Neural cell (in vitro differentiated cells): ENCODE measurements around the gene MICALL1. TPM values are rescaled to one million over a fixed set of nuclear protein-coding genes. Genes with fewer than 3 reads are reported as not detected.

Experiments
- H2AFZ ChIP-seq: fragments of 200-600, 300-800 bp; sonication (generic), shearing (Covaris generic); 2 replicates; pipeline ENCODE4 v1.6.0; 2014; ENCODE audit warnings: low read depth, mild to moderate bottlenecking, antibody characterized with exemption, low read length, moderate library complexity
- H3F3A ChIP-seq: fragments of 200-600 bp; shearing (Covaris generic); 2 replicates; pipeline ENCODE4 v1.6.1; 2016; ENCODE audit warnings: mild to moderate bottlenecking, moderate library complexity, mixed read lengths, antibody characterized with exemption, low read length; ENCODE audit not compliant: insufficient read depth, poor library complexity, severe bottlenecking
- H3K27ac ChIP-seq: fragments of 200-600, 300-800 bp; sonication (generic), shearing (Covaris generic); 2 replicates; pipeline ENCODE4 v1.5.1; 2014; ENCODE audit warnings: mild to moderate bottlenecking, low read length, moderate library complexity
- H3K27me3 ChIP-seq: fragments of 300-800, 200-600 bp; sonication (generic), shearing (Covaris generic); 2 replicates; pipeline ENCODE4 v1.6.0; 2014; ENCODE audit warnings: mild to moderate bottlenecking, low read depth, low read length, moderate library complexity; ENCODE audit not compliant: insufficient read depth
- H3K36me3 ChIP-seq: fragments of 300-800, 200-600 bp; sonication (generic), shearing (Covaris generic); 2 replicates; pipeline ENCODE4 v1.5.1; 2014; ENCODE audit warnings: mild to moderate bottlenecking, antibody characterized with exemption, low read length, moderate library complexity; ENCODE audit not compliant: insufficient read depth
- H3K4me2 ChIP-seq: fragments of 300-800, 200-600 bp; sonication (generic), shearing (Covaris generic); 2 replicates; pipeline ENCODE4 v1.6.0; 2014; ENCODE audit warnings: mild to moderate bottlenecking, low read length
- H3K4me3 ChIP-seq: fragments of 300-800, 200-600 bp; sonication (generic), shearing (Covaris generic); 2 replicates; pipeline ENCODE4 v1.5.1; 2014; ENCODE audit warnings: mild to moderate bottlenecking, low read length, moderate library complexity
- H3K79me2 ChIP-seq: fragments of 200-600 bp; shearing (Covaris generic); replicated peaks from 2 replicates; pipeline ENCODE4 v1.6.0; 2014; ENCODE audit warnings: mild to moderate bottlenecking, low read length, moderate library complexity; ENCODE audit not compliant: insufficient read depth
- H3K9ac ChIP-seq: fragments of 300-800, 200-600 bp; sonication (generic), shearing (Covaris generic); 2 replicates; pipeline ENCODE4 v1.6.1; 2016; ENCODE audit warnings: mild to moderate bottlenecking, low read length, mixed read lengths
- H3K9me2 ChIP-seq: fragments of 200-600 bp; shearing (Covaris generic); 2 replicates; pipeline ENCODE4 v1.6.1; 2016; ENCODE audit warnings: mild to moderate bottlenecking, low read length, mixed read lengths; ENCODE audit not compliant: insufficient read depth
- H3K9me3 ChIP-seq: fragments of 200-600, 300-800 bp; sonication (generic), shearing (Covaris generic); 2 replicates; pipeline ENCODE4 v1.6.1; 2016; ENCODE audit warnings: mild to moderate bottlenecking, mixed run types, low read length, moderate library complexity, mixed read lengths
- H4K20me1 ChIP-seq: fragments of 200-600 bp; shearing (Covaris generic); 2 replicates; pipeline ENCODE4 v1.6.1; 2016; ENCODE audit warnings: mild to moderate bottlenecking, mixed run types; ENCODE audit not compliant: insufficient read depth
- CTCF ChIP-seq: fragments of 450-650 bp; IDR thresholded peaks from 2 replicates; pipeline ENCODE4 v1.5.1; 2014; ENCODE audit warnings: antibody characterized with exemption, mild to moderate bottlenecking, moderate library complexity; ENCODE audit not compliant: poor library complexity, severe bottlenecking
- EP300 ChIP-seq: fragments of 450-650 bp; conservative IDR thresholded peaks from 2 replicates; pipeline ENCODE4 v1.6.1; 2014; ENCODE audit warnings: antibody characterized with exemption, mild to moderate bottlenecking, moderate library complexity; ENCODE audit not compliant: poor library complexity, severe bottlenecking
- EZH2 ChIP-seq: fragments of 200-600, 300-800 bp; shearing (Covaris generic), sonication (generic); IDR thresholded peaks from 2 replicates; pipeline ENCODE4 v1.6.1; 2014; ENCODE audit warnings: antibody characterized with exemption, low read length, borderline replicate concordance, mild to moderate bottlenecking; ENCODE audit not compliant: insufficient read depth, poor library complexity, severe bottlenecking
- MXI1 ChIP-seq: fragments of 450-650 bp; conservative IDR thresholded peaks from 2 replicates; pipeline ENCODE4 v1.6.1; 2014; ENCODE audit warnings: antibody characterized with exemption, mild to moderate bottlenecking; ENCODE audit not compliant: poor library complexity, severe bottlenecking
- POLR2AphosphoS5 ChIP-seq: IDR thresholded peaks from 2 replicates; pipeline ENCODE4 v1.6.1; 2012
- RAD21 ChIP-seq: fragments of 450-650 bp; conservative IDR thresholded peaks from 2 replicates; pipeline ENCODE4 v1.6.1; 2014; ENCODE audit warnings: antibody characterized with exemption, mild to moderate bottlenecking, moderate library complexity
- REST ChIP-seq: IDR thresholded peaks from 2 replicates; pipeline ENCODE4 v1.6.1; 2012; ENCODE audit warnings: borderline replicate concordance
- SMC3 ChIP-seq: fragments of 450-650 bp; conservative IDR thresholded peaks from 2 replicates; pipeline ENCODE4 v1.6.1; 2014; ENCODE audit warnings: antibody characterized with exemption, mild to moderate bottlenecking, moderate library complexity; ENCODE audit not compliant: poor library complexity
- TAF1 ChIP-seq: IDR thresholded peaks from 2 replicates; pipeline ENCODE4 v1.6.1; 2012; ENCODE audit warnings: low read depth
- polyA plus RNA-seq: library from polyadenylated mRNA; depleted of rRNA; stranded (reverse); fragments of >200 nt; gene quantifications from 2 replicates; pipeline ENCODE4 v1.2.3, GENCODE V29; 2014

MICALL1 gene
- polyA plus RNA-seq, 1 donor from 2014 or later, result 11.4 TPM

- TF ChIP-seq REST (no peak), TAF1 (no peak)
Measured at GRCh38 chr22:37870273-37870672, 35.8 kb upstream of the MICALL1 start (continued).

GRCh38 chr22:37880668-37881440 lies 25.2 kb upstream of the MICALL1 start:
- H3K27ac ChIP-seq, result no peak overlapping the region
- H3K9me2 ChIP-seq, result no peaks in the 10 kb centered on the region
- H3F3A ChIP-seq, result no peaks in the 10 kb centered on the region
- H3K9ac ChIP-seq, result no peak overlapping the region
- no peaks in the 10 kb centered on the region for H4K20me1 ChIP-seq
- no peaks in the 10 kb centered on the region for H3K9me3 ChIP-seq
- no peak overlapping the region for H3K4me3 ChIP-seq
- peaks cover 4% of the 10 kb centered on the region for H3K79me2 ChIP-seq
- no peak overlapping the region for H3K4me2 ChIP-seq
- no peak for TF ChIP-seq SMC3
- TF ChIP-seq TAF1, result no peak
- TF ChIP-seq EZH2, result no peak
- TF ChIP-seq MXI1, result no peak
- no peak for TF ChIP-seq EP300
- no peak for TF ChIP-seq CTCF
- TF ChIP-seq REST, result no peak
- TF ChIP-seq POLR2AphosphoS5, result no peak
- TF ChIP-seq RAD21, result no peak
- no peak overlapping the region for H2AFZ ChIP-seq
- no peaks in the 10 kb centered on the region for H3K27me3 ChIP-seq
- no peaks in the 10 kb centered on the region for H3K36me3 ChIP-seq
